ENCODE data around the gene GNMT.

DNA sequence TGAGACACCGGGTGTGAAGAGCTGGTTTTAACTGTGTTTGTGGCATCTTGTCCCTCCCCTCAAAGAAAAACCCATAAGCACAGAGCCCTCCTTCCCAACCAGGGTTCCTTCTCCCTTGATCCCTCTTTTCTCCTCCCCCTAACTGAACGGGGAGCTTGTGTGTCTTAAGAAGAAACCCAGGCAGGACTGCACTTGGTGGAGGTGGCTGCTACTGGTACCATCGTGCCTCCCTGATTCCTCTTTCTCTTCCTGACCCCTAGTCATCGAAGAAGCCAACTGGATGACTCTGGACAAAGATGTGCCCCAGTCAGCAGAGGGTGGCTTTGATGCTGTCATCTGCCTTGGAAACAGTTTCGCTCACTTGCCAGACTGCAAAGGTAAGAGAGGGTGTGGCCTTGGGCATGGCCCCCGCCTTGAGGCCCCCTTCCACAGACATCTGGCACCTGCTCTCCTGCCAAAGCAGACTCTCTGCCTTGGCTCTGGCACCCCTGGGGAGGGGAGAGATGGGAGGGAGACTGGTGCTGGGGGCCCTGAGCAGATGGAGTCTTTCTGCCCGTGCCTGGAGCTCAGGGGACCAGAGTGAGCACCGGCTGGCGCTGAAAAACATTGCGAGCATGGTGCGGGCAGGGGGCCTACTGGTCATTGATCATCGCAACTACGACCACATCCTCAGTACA is 2.1 kb downstream of the GNMT start:
- TF ChIP-seq POLR2AphosphoS5 (IDR thresholded peaks at IDR 0.05; ENCODE audit: low read depth, low read length) (no peak), PAX5 (IDR thresholded peaks at IDR 0.05; ENCODE audit: insufficient read depth, low read length, severe bottlenecking) (no peak), POLR2A (IDR thresholded peaks at IDR 0.05; ENCODE audit: low read depth, low read length) (no peak), TAF1 (IDR thresholded peaks at IDR 0.05; ENCODE audit: low read depth, low read length) (no peak), SPI1 (IDR thresholded peaks at IDR 0.05; ENCODE audit: low read depth, low read length) (no peak), POU2F2 (IDR thresholded peaks at IDR 0.05; ENCODE audit: low read depth, low read length) (no peak)

All from GM12891 (cell line).